Stimulated activated CD8-positive, alpha-beta memory T cell treated with anti-CD3 and anti-CD28 coated beads, Interleukin-2, amount 100 ng/mL, for 1 hour (primary cell): ENCODE results near the gene CDC14C.
"Not testable (repeated sequence)": the region's sequence is repeated elsewhere in the genome, so short reads cannot be mapped to it uniquely, and the experiment has no call there.

ENCODE experiments used
- DNase-seq, 2 donors: peaks; one replicate each; pipeline ENCODE4 v3.0.0-alpha.2; 2020; ENCODE audit warnings: low read depth in 2 of 2

The CDC14C gene

DNA sequence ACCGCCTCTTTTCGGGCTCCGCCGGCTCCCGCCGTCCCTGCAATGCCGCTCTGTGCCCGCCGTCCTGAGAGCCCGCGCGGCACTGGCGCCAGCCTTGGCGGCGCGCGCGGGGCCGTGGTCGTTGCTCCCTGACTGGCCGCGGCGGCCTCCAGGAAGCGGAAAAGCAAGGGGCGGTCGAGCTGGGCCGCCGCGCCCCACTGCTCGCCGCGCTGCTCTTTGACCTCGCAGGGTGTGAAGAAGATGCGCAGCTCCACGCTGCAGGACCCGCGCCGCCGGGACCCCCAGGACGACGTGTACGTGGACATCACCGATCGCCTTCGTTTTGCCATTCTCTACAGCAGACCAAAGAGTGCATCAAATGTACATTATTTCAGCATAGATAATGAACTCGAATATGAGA is at the start of gene CDC14C:
Gene CDC14C, plus strand, starts transcription at position 115 of the 400 bp plus-strand sequence. Its CDS starts 126 bp downstream, at position 241.
- no peak for DNase-seq

- DNase-seq, result no peak
These were observed 49.1 kb upstream of the CDC14C start for GRCh38 chr7:48875045-48875916.

DNA sequence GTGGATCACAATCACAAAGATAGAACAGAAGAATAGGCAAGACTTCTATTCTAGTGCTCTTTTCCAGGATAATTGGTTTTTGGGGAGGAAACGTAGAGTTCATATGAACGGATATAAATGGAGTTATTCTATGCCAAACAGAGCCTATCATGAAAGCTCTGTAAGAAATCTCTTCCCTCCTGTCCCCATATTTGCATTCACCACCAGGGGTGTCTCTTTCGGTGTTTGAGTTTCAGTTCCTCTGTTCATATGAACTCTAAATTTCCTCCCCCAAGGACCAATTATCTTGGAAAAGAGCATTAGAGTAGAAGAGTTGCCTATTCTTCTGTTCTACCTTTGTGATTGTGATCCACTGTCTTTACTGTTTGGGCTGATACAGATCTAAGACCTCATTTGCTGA is 48.3 kb upstream of the CDC14C start:
- DNase-seq, result no peak

DNA sequence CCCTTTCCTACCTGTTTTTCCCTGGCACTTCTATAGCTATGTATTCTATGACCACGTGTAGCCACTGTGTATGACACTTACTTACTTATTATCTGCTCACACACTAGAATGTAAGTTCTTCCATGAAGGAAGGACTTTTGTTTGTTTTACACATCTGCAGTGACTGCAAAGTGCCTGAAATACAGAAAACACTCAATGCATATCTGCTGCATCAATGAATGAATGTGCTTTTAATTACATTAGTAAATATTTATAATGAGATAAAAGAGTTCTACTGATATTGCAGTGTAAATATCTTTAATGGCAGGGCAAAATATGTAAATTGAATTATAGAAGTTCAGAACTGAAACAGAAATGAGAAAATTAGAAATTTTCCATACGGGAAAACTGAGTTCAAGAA is 43.5 kb upstream of the CDC14C start:
- no peak for DNase-seq

- DNase-seq, result no peak
These were observed 36.8 kb upstream of the CDC14C start for GRCh38 chr7:48887500-48887899.

DNA sequence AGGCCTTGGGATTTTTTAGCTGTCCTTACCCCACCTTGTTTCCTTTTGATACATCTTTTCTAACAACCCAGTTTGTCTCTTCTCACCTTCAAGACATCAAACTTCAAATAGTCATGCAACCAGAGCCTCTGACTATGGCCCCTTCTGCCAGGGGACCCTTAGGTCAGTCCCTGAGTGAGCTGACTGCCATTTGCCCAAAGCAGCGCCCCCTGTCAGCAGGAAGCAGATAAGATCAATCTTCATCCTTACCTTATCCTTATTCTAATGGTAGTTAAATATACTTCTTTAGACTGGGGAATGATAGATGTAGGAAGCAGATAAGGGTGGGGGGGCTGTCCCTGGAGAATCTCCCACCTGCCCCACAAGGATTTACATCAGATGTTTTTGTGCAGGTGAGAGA is 29.8 kb upstream of the CDC14C start:
- DNase-seq, result no peak

DNA sequence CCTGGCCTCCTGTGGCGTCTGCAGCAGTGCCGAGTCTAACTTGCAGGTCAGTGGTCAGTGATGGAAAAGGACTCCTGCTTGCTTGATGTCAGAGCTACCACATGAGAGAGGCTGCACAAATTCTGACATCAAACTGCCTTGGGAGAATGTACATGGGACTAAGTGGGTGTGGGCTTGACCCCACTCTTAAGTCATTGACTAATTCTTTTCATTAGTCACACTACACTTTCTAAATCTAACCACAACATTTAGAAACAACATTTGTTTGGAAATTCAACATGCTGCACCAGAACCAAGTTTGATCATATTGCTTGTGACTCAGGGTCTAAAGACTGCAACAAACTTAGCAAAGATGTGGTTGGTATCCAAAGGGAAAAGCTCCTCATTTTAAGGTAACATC is 24.4 kb upstream of the CDC14C start:
- no peak for DNase-seq

- no peak for DNase-seq
These were observed 22.4 kb upstream of the CDC14C start for GRCh38 chr7:48901966-48902365.

DNA sequence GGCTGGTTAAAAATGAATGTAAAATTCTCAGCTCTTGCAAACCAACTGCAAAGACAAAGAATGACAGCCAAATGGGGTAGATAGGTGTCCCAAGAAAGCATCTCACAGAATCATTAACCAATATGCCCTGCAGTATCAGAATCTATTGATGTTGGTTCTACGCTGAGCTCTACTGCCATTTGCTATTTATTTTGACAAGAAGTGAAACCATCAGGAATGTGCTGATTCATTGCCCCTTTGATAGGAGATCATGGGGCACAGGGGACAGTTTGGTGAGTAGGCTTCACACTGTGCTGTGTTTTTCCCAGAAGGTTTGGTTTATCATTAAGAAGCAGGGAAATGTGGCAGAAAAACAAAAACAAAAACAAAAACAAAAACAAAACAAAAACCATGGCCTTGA is 19.4 kb upstream of the CDC14C start:
- DNase-seq, result no peak

- not testable (repeated sequence) for DNase-seq
These were observed 18.7 kb upstream of the CDC14C start for GRCh38 chr7:48905686-48906085.

- DNase-seq, result not testable (repeated sequence)
These were observed 14.5 kb upstream of the CDC14C start for GRCh38 chr7:48909887-48910286.

GRCh38 chr7:48931481-48931880 is 7.1 kb downstream of the CDC14C start:
- no peak for DNase-seq

DNA sequence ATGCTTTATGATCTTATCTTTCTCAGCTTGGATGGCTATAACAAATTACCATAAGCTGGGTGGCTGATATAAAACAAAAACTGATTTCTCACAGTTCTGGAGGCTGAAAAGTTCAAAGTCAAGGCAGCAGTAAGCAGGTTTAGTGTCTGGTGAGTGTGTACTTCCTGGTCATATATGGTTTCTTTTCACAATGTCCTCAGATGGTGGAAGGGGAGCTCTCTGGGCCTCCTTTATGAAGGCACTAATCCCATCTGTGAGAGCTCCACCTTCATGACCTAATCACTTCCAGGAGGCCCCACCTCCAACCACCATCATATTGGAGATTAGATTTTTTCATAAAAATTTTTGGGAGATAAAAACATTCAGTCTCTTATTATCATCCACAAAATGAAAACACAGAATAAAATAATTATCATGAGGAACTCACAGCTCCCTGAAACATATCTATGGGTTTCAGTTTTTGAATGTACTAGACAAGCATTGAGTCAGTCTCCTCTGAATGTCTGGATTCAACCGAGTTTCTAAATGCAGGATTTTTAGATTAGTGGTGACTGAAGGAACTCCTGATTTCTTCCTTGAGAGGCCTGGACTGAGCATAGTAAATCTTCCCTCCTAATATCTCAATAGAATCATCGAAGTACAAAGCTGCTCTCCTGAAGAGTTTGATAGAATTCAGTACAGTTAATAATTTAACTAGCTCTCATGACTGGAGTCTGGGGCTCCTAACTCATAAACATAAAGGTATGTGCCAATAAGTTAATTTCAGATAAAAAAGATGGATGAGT is 8.0 kb downstream of the CDC14C start:
- no peak for DNase-seq

DNA sequence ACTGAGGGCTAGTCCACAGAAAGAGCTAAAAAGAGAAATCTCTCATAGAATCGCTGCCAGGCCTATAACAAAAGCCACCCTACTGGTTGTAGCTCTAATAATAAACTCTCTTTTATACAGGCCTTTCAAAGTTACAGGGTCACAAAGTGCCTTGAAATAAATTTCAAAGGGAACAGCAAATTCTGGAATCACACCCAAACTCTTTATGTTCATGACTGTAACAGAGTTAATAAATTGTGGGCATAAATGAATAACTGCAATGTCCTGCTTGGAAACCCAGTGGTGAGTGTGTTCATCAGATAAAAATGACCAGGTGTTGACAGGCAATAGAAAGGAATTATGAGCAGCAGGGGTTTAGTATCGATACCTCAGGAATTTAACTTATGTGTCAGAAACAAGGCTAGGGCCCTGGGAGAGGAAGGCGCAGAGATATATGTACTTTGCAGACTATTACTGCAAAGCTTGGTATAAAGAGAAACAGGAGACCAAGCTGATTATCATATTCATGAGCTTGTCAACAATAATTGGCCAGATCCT is 9.3 kb downstream of the CDC14C start:
- DNase-seq, result no peak

GRCh38 chr7:48938539-48939295 is 14.4 kb downstream of the CDC14C start:
- no peak for DNase-seq

GRCh38 chr7:48943279-48943990 is 19.1 kb downstream of the CDC14C start:
- DNase-seq, result no peak

GRCh38 chr7:48955916-48956315 is 31.6 kb downstream of the CDC14C start:
- no peak for DNase-seq

DNA sequence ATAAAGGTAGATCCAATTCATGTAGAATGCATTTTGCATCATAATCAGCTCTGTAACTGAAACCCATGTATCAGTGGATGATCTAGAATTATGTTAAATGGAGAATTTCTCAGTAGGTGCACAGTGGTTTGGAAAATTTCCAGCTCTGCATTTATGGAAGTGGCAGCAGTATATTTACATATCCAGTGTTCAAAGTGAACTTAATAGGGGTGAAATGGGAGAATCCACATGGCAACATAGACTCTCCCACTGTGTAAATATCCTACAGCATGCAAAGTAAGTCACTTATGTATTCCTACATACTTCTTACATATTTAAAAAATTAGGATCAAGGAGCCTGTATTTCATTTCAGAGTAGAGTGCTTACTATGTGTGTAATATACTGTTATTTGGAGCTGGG is 35.3 kb downstream of the CDC14C start:
- DNase-seq, result no peak

DNA sequence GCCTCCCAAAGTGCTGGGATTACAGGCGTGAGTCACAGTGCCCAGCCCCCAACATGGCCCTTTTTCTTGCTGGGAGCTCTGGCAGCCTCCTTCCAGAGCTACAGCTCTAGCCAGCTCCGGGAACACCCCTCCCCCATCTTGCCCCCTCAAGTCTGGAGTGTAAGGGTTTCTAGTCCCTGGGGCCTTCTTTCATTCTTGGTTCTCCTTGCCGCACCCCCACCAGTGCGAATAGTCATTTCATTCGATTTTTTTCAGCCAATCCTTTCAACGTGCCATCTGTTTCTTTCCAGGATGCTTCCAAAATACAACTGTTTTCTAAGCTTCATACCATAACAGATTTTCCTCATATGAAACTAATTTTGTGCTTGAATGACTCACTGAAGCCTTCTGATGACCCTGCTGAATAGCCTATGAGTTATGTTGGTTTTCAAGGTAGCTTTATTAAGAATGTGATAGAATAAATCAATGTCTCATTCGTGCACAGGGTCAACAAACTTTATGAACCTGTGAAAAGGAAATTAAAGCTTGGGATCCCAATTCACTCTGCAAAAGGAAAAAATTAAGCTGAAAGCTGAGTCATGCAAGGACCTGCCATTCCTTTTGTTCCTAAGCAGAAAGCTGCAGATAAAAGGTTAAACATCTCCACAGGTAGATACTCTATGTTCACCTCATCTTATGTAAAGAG is 38.6 kb downstream of the CDC14C start:
- DNase-seq, result no peak

GRCh38 chr7:48964074-48964473 is 39.7 kb downstream of the CDC14C start:
- DNase-seq, result no peak

DNA sequence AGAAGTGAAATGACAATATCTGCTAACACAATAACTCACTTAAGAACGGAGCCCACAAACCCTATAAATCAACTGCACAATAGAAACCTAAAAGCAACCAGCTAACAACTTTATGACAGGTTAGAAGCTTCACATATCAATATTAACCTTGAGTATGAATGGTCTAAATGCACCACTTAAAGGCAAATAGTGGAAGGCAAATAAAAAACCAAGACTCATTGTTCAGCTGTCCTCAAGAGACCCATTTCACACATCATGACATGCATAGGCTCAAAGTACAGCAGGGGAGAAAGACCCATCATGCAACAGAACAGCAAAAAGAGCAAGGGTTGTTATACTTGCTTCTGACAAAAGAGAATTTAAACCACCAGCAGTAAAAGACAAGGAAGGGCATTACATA is 46.8 kb downstream of the CDC14C start:
- no peak for DNase-seq
